DMS79 (cell line): ENCODE results near the gene FAM222B.
"Not testable (repeated sequence)": the region's sequence is repeated elsewhere in the genome, so short reads cannot be mapped to it uniquely, and the experiment has no call there.

Experiments
- DNase-seq: peaks from one replicate; lab custom pipeline; 2025; lab: John Stamatoyannopoulos, UW

Gene FAM222B

DNA sequence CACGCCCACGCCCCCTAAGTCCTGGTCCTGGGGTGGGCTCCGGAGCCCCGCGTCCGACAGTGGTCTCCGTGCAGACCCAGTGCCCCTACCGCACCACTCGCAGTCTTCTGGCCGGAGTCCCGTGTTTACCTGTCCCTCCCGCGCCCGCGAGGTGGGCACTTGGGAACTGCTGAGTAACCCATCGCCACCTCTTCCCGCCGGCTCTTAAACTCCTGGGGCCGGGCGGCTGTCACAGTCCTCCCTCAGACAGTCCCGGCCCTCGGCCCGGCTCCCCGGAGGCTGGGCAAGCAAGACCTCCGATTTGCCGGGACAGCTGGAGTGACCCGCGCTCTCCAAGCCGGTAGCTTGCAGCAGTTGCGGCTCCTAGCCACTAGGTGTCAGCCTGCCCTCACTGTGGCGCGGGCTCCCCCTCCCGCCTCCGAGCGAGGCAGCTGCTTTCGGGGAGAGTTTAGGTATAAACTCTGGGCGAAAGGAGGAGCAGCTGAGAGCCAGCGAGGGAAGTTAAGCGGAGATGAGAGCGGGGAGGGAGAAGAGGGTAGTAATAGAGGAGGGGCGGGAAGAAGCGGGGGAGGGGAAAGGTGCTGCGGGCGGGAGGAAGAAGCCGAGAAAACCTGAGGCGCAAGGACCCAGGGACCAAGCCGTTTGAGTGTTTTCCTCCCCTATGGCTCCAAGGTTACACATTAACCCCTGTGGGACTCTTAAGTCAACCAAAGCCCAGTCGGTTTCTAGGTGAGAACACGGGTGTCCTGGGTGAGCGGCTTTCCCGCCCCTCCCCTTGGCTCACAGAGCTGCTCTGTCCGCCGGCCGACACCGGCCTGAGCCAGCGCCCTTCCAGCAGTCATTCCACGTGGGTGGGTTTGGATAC lies 115.7 kb downstream of the FAM222B start:
- DNase-seq: peak; percentile 92

DNA sequence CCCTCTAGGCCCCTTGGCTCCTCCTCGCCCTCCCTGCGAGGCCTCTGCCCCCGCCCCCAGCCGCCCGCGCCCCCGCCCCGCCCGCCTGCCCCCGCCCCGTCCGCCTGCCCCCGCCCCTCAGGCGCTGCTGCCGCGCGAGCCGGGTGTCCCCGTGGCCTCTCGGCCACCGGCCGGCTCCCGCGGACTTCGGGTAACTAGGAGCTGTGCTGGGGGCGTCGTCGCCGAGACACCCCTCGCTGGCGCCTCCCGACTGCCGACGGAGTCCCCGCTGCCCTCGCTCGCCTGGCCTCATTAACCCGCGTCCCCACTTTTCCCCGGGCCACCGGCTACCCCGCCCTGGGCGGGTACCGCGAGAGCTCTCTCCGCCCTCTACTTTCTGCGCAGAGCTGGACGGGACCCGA lies 116.4 kb downstream of the FAM222B start, which contains the start of gene TLCD1:
TLCD1 (minus strand) TSS at position 8 of the 401 bp plus-strand sequence. CDS start 136 bp downstream, outside the sequence.
- DNase-seq: no peak

DNA sequence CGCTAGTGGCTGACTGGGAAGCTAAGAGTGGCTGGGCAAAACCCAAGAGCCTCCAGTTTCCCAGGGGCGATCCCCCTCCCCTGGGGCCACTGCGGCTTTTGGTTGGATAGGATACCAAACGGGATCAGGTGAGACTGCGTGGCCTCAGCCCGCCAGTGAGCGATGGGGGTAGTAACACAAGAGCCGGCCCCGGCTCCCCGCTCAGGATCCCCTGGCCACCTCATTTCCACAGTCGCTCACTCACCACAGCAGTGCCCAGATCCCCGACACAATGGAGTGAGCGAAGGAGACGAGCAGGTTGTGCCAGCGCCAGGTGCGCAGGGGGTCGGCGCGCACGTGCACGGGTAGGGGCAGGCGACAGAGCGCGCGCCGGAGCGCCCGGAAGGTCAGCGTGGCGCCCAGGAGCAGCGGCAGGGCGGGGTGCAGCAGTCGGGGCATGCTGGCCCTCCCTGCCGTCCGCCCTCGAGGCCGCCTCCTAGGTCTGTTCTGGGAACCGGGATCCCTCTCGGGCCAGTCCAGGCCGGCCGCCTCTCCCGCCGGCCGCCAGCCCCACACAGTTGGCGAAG lies 116.8 kb downstream of the FAM222B start:
- DNase-seq: peak; percentile 63

DNA sequence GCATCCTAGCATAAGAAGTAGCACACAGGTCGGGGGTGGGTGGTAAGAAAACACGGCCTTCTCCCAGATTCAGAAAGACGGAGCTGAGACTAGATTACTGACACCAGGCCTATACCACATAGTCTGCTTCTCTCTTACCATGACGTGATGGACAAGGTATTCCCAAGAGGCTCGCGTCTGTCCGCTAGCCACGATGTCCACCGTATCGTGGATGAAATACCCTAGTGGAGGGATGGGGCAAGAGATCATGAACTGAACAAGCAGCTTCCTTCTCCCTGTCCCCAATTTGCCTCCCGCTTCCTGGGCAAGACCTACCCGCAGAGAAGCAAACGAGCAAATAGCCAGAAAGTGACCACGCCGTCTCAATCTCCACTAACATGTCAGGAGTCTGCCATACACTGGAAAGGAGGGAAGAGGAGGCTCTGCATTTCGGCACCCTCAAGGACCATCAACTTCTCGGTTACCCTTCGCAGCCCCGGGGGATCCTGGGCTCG lies 117.4 kb downstream of the FAM222B start:
- DNase-seq: no peak

DNA sequence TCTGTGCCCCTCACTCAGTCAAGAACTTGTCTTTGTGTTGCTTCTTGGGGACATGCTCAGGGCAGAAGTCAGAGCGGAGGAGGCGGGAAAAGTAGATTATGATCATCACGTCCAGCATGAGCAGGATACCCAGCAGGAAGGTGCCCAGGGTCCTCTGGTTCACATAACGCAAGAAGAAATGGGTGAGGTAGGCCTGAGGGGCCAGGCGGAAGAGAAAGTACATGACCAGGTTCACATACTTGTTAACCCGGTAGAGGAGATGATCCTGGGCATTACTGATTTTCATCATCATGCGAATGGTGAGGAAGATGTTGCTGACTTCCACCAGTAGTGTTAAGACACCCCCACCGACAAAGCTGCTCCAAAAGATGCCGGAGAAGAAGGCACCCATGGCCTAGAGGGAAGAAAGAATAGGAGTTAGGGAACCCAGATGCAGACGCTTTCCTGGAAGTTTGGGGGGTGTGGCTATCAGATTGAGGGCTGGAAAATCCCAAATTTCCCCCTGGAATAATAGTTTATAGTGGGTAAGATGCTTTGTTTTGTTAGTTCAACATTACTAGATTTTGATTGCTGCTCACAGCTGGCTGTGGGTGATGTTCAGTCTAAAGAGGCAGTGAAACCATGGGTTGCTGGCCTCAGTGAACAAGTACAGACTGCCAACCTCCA lies 118.0 kb downstream of the FAM222B start:
- no peak for DNase-seq

DNA sequence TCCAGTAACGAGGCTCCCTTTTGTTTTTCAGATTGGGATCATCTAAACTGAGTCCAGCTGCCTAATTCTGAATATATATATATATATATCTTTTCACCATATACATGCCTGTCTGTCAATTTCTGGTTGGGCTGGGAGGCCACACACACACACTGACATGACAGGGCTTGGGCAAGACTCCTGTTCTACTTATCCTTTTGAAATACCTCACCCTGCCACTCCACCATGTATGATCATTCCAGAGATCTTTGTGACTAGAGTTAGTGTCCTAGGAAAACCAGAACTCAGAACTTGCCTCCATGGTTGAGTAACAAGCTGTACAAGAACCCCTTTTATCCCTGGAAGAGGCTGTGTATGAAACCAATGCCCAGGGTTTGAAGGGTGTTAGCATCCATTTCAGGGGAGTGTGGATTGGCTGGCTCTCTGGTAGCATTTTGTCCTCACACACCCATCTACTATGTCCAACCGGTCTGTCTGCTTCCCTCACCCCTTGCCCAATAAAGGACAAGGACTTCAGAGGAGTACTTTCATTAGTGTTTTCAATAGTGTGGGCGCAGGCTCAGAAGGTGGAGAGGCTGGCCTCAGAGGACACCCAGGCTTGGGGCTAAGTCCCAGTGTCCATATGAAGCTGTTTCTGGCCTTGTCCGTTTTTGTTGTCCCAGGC lies 118.6 kb downstream of the FAM222B start:
- not testable (repeated sequence) for DNase-seq

DNA sequence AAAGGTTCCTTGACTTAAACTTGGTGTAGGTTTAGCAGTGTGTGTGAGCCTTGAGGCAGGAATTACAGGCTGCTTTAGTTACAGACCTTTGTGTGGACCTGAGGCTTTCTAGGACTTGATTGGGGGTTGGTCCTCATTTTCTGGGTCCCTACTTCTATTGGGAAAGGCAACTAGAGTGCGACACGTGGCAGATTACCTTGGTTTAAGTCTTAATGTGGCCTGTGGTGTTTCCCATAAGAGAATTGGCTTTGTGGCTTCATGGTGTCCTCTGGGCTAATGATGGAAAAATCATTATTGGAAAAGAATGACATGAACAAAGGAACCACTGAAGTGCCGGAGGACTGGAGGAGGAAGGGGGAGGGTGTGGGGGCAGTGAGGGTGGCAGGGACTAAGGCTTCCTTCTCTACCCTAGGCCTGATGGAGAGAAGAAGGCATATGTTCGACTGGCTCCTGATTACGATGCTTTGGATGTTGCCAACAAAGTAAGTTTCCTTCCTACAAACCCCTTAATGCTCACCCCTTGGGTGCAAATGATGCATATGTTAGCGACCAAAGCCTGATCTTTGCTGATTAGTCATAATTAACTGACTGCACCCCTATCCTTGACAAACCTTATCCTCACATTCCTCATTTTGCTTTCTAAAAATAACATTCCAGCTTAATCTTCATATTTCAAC lies 119.3 kb downstream of the FAM222B start:
- no peak for DNase-seq

DNA sequence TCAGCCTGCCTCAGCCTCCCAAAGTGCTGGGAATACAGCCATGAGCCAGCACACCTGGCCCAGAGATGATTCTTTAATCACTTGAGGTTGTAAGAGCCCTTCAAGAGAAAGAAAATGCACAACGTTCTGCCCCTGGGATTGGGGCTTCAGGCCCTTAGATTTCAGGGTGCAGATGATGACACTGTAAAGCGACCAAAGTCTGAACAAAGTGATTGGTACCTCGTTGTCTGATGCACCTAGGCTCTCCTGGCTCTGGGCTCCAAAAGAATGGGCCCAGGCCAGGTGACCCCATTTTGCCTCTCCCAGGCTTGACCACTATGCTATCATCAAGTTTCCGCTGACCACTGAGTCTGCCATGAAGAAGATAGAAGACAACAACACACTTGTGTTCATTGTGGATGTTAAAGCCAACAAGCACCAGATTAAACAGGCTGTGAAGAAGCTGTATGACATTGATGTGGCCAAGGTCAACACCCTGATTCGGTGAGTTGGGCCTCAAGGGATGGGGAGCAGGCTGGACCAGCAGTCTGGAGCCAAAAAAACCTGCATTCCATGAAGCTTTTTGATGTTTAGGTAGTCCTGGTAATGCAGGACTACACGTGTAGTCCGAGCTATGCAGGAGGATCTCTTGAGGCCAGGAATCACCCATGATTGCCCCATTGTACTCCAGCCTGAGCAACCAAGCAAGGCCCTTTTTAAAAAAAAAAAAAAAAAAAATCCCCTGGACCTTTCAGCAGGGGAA lies 120.0 kb downstream of the FAM222B start:
- no peak for DNase-seq

DNA sequence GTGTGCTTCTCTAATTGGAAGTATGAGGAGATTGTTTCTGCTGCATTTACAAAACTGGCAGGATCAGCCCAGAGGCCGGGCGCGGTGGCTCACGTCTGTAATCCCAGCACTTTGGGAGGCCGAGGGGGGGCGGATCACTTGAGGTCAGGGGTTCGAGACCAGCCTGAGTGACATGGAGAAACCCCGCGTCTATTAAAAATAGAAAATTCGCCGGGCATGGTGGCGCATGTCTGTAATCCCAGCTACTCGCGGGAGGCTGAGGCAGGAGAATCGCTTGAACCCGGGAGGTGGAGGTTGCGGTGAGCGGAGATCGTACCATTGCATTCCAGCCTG lies 121.6 kb downstream of the FAM222B start:
- not testable (repeated sequence) for DNase-seq

DNA sequence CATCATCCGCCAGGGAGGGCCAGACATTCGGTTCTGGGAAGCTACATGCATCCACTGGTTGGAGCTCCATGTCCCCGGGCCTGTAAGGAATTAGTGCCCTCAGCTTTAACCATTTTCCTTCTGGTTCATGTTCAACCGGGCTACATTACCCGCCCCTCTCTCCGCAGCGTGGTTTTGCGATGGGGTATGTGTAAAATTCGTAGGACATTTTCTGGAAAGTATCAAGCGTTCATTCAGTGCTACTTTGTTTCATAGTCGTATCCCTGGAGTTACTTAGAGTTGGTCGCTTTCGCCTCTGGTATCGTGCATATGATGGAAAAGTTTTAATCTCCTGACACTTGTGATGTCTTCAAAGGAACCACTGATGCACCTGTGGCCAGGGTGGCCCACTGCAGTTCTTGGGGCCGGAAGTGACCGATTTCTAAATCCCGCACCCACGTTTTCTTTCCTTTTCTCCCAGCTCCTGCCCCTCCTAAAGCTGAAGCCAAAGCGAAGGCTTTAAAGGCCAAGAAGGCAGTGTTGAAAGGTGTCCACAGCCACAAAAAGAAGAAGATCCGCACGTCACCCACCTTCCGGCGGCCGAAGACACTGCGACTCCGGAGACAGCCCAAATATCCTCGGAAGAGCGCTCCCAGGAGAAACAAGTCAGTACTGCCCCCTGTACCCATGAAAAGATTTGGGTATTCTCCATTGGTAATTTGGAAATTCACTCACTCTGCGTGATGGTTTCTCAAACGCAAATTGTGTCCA lies 122.2 kb downstream of the FAM222B start:
- no peak for DNase-seq

DNA sequence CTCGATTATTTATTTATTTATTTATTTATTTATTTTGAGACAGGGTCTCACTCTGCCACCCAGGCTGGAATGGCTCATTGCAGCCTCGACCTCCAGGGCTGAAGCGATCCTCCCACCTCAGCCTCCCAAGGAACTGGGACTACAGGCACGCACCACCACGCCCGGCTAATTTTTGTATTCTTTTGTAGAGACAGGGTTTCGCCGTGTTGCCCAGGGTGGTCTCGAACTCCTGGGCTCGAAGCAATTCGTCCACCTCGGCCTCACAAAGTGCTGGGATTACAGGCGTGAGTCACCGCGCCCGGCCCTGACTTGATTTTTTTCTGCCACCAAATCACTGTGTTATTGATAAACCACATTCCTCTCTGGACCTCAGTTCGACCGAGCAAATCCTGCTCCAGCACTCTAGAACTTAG lies 123.6 kb downstream of the FAM222B start:
- DNase-seq: no peak

DNA sequence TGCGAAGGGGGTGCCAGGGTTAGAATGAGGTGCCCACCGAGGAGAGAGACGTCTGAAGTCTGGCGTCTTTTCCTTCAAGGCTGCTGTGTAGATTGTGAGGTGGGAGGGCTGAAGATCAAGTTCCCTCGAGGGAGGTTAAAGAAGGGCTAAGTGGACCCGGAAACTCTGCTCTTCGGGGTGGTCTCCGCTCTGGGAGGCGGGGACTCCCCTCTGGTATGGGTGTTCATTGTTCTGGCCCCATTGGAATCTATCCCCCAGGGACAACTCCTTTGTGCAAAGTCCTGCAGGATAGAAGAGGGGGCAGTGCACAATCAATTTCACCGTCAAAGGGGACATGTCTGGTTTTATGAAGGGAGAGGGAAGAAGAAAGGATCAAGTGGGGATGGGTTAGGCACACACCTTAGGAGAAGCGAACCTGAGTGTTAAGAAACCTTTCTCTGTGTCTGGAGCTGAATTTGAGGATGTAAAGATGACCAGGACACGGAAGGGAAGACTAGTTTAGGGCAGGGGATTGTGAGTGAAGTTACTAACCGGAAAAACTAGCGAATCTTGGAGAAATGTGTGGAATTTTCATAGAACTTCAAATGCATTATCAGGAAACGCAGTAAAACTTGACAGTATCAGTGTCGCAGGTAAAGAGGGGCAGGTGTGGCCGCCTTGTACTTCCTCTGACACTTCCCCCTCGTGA lies 124.1 kb downstream of the FAM222B start:
- DNase-seq: peak; percentile 80

DNA sequence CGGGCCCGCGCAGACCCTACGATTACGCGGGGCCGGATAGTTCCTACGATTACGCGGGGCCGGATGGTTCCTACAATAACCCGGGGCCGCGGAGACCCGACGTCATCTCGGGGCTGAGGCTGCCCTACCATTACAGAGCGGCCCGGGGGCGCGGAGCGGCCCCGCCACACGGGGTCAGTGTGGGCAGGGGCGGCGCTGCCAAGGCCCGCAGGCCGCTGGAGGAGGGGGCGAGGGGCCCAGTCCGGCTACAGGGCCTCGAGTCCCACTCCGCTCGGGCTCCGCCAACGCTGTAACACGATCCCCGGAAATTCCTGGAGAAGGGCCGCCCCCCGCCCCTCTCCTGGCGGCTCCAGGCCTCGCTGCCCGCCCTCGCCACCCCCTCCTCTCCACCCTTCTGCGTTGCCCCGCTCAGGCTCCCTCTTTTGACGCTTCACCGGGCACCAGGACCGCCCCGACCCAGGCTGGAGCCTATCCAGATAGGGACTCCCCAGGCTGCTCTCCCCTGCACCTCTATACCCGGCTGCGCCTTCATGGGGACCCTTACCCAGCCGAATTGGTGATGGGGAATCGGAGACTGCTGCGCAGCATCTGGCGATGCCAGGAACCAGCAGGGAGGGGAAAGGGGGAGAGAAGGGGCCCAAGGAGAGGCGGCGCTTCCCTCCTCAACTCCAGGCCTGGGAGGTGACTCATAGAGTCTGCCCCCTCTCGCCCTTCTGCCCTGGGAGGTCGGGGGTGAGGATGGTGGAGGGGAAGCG lies 124.8 kb downstream of the FAM222B start, which contains the start of gene RAB34:
RAB34 (minus strand) TSS at position 291 of the 755 bp plus-strand sequence. CDS start 602 bp downstream, outside the sequence.
- peak; percentile 89 for DNase-seq

DNA sequence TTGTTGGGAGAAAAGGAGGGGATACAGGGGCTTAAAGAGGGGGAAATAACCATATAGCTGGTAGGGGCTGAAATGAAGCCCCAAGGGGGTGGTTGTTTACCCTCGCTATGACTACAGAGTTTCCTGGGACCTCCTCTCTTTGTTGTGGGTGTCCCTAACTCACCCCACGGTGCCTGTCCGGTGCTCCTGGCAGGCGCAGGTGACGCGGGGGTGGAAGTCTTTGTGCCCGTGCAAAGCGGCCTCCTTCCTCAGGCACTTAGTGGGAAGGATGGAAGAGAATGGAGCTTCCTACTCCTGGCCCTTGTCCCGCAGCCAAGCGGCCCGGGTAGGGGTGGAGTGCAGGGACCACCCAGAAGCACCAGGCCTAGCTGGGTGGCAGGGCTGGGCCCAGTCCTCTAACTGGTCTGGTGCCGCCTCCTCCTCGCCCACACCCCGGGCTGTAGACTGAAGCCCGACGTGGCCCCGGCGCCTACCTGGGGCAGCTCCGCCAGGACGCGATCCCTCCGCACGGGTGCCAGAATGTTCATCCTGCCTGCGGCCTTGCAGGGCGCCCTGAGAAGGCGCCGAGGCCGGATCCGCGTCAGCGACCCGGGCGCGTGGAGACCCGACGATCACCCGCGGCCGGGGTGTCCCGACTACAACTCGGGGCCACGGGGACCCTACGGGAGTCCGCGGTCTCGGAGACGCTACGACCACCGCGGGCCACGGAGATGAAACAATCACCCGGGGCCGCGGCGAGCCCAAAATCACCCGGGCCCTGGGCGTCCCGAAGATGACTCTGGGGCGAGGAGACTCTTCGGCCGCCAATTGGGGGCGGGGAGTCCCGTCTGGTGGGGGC lies 125.6 kb downstream of the FAM222B start:
- no peak for DNase-seq

DNA sequence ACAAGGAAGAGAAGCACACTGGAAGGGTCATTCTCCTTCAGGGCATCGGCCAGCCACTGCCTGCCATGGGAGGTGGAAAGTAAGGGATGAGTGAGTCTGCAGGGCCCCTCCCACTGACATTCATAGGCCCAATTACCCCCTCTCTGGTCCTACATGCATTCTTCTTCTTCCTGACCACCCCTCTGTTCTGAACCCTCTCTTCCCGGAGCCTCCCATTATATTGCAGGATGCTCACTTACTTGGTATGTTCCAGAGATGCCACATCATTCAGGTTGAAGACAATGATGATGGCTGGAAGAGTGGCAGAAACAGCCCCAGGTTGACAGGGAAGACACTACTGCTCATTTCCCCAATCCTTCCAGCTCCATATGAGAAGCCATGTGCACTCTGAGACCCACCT lies 127.4 kb downstream of the FAM222B start:
- DNase-seq: no peak

DNA sequence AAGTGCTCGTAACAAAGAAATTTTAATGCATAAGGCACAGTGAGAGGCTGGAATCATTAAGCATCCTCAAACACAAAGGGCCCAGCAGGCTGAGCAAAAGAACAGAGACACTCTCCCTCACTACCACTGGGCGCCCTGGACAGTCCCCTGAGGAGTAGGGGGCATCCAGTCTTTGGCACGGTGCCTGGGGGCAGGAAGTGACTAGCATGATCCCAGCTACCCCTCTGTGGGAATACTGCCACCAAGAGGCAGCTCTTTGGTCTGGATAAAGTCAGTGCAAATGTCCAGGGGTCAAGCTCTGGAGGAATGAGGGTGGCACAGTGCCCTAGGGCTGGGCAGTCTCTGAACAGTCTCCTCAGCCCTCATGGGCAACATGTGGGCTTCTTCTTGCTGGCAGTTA lies 128.3 kb downstream of the FAM222B start:
- no peak for DNase-seq

DNA sequence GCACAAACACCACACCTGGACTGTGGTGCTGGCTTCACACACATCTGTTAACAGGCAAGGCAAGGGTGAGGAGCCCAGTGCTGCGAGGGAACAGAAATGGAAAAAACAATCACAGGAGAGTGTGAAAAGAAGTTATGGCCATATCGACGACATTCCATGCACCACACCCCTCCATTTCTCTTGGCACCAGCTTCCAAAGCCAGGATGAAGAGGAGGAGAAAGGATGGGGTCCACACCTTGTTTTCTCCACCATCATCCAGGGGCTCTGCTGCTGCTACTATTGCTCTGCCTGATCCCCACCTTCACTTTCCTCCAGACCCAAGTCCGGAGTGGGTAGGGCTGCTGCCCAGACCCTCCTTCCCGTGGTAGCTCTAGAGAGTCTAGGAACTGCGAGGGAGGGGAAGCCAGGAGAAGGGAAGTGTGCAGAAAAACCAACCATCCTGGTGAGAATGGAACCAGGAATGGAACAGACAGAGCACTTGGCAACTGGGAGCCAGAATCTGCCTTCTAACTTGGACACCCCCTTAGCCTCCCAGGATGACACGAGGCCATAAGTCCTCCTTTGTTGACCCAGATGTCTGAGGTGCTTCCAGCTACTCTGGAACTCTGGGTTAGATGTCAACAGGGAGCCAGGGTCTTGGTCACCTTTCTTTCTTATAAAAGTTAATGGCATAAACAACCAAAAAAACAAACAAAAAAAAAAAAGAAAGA lies 129.7 kb downstream of the FAM222B start:
- DNase-seq: no peak
